Trophoblast cell (in vitro differentiated cells and primary cell): Measurements from ENCODE around the gene CACNA1C.

Experiments
- DNase-seq, 2 donors: peaks; one replicate each; pipeline ENCODE4 v3.0.0-alpha.2; 2016
- H2AFZ ChIP-seq: 2 replicates; pipeline ENCODE4 v1.6.1; 2013; ENCODE audit warnings: low read length, moderate library complexity, mild to moderate bottlenecking; ENCODE audit not compliant: insufficient read depth, poor library complexity
- H2AK5ac ChIP-seq: 2 replicates; pipeline ENCODE4 v1.6.1; 2013; ENCODE audit warnings: mild to moderate bottlenecking, low read length
- H2BK120ac ChIP-seq: 2 replicates; pipeline ENCODE4 v1.6.1; 2013; ENCODE audit warnings: low read length, mild to moderate bottlenecking, moderate library complexity; ENCODE audit not compliant: insufficient read depth, poor library complexity
- H2BK12ac ChIP-seq: 2 replicates; pipeline ENCODE4 v1.6.1; 2013; ENCODE audit warnings: mild to moderate bottlenecking, low read length, moderate library complexity
- H2BK5ac ChIP-seq: 2 replicates; pipeline ENCODE4 v1.6.1; 2013; ENCODE audit warnings: low read length, low read depth, moderate library complexity, mild to moderate bottlenecking; ENCODE audit not compliant: poor library complexity
- H3K14ac ChIP-seq: 2 replicates; pipeline ENCODE4 v1.6.1; 2013; ENCODE audit warnings: mild to moderate bottlenecking, low read length
- H3K18ac ChIP-seq: 2 replicates; pipeline ENCODE4 v1.6.1; 2013; ENCODE audit warnings: mild to moderate bottlenecking, low read length
- H3K23ac ChIP-seq: 2 replicates; pipeline ENCODE4 v1.6.1; 2013; ENCODE audit warnings: low read length
- H3K27ac ChIP-seq: 2 replicates; pipeline ENCODE4 v1.5.1; 2013; ENCODE audit warnings: low read depth, mild to moderate bottlenecking, inconsistent platforms, low read length, moderate library complexity
- H3K27me3 ChIP-seq: 2 replicates; pipeline ENCODE4 v1.6.1; 2013; ENCODE audit warnings: inconsistent platforms, mild to moderate bottlenecking, low read length, moderate library complexity; ENCODE audit not compliant: insufficient read depth
- H3K36me3 ChIP-seq, 2 experiments: 1 replicate in 1 of 2; 2 replicates in 1 of 2; pipeline ENCODE4 v1.6.1; 2013; ENCODE audit warnings: low read length in 2 of 2, mild to moderate bottlenecking in 2 of 2, moderate library complexity in 1 of 2; ENCODE audit not compliant: insufficient read depth in 2 of 2, control insufficient read depth in 1 of 2
- H3K4ac ChIP-seq: 2 replicates; pipeline ENCODE4 v1.6.1; 2013; ENCODE audit warnings: low read depth, mild to moderate bottlenecking, low read length, moderate library complexity
- H3K4me1 ChIP-seq, 2 experiments: 1 replicate in 1 of 2; 2 replicates in 1 of 2; pipeline ENCODE4 v1.6.1; 2013; ENCODE audit warnings: low read length in 2 of 2, mild to moderate bottlenecking in 2 of 2, moderate library complexity in 1 of 2; ENCODE audit not compliant: insufficient read depth in 2 of 2, control insufficient read depth in 1 of 2
- H3K4me2 ChIP-seq: 2 replicates; pipeline ENCODE4 v1.6.1; 2013; ENCODE audit warnings: inconsistent platforms, mild to moderate bottlenecking, low read length, moderate library complexity
- H3K4me3 ChIP-seq: 2 replicates; pipeline ENCODE4 v1.5.1; 2013; ENCODE audit warnings: mild to moderate bottlenecking, low read depth, low read length, inconsistent platforms
- H3K79me1 ChIP-seq: one replicate; pipeline ENCODE4 v1.6.1; 2013; ENCODE audit warnings: low read length
- H3K79me2 ChIP-seq: 2 replicates; pipeline ENCODE4 v1.6.1; 2013; ENCODE audit warnings: low read length, mild to moderate bottlenecking; ENCODE audit not compliant: control insufficient read depth, insufficient read depth, poor library complexity
- H3K9ac ChIP-seq: 2 replicates; pipeline ENCODE4 v1.6.1; 2013; ENCODE audit warnings: mild to moderate bottlenecking, low read length
- H3K9me3 ChIP-seq: 2 replicates; pipeline ENCODE4 v1.6.1; 2013; ENCODE audit warnings: low read depth, mild to moderate bottlenecking, control low read depth, inconsistent platforms, low read length; ENCODE audit not compliant: insufficient read depth
- H4K12ac ChIP-seq: 2 replicates; pipeline ENCODE4 v1.6.1; 2013; ENCODE audit warnings: low read depth, mild to moderate bottlenecking, low read length, moderate library complexity
- H4K8ac ChIP-seq: 2 replicates; pipeline ENCODE4 v1.6.1; 2013; ENCODE audit warnings: low read depth, mild to moderate bottlenecking, low read length, moderate library complexity
- H4K91ac ChIP-seq: one replicate; pipeline ENCODE4 v1.6.1; 2013; ENCODE audit warnings: low read depth, mild to moderate bottlenecking, low read length, moderate library complexity
- WGBS: extraction: QIAGEN DNeasy Blood & Tissue Kit; methylation state at CpG from one replicate; pipeline ENCODE4 v1.1.7; 2013; ENCODE audit warnings: missing lambda C conversion rate; ENCODE audit not compliant: insufficient read length, insufficient coverage; ENCODE audit errors: extremely low coverage; 5-methylcytosine and 5-hydroxymethylcytosine counted together

The CACNA1C gene

DNA sequence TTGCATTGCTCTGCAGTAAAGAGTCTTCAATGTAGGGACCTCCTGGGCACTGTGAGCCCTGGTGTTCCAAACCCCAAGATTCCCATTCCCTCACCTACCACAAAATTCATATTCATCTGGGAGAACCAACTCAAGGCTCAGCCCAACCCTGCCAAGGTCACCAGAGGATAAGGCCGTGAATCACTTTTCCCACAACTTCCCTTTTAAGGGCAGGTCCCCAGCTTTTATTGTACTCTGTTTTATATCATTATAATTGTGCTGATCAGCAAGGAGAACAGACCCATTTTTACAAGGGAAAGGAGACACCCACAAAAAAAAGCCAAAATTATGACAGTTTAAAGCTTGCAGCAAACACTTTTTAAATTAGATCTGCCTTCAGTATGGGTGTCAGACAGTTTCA lies 379.0 kb downstream of the CACNA1C start:
- WGBS, result no CpG with 5 or more reads among the region's 1 CpG
- Histone ChIP-seq H3K27me3 (no peaks in the 10 kb centered on the region), H2BK5ac (no peak overlapping the region), H3K27ac (no peak overlapping the region), H3K14ac (no peak overlapping the region), H2BK12ac (no peak overlapping the region), H3K4me2 (no peak overlapping the region), H3K4me3 (no peak overlapping the region), H2AK5ac (no peak overlapping the region), H3K36me3 (no peaks in the 10 kb centered on the region), H3K9ac (no peak overlapping the region), H3K79me2 (no peaks in the 10 kb centered on the region), H2AFZ (no peak overlapping the region), H3K79me1 (no peaks in the 10 kb centered on the region), H3K4me1 (no peaks in the 10 kb centered on the region), H2BK120ac (no peak overlapping the region), H4K91ac (no peak overlapping the region), H3K18ac (no peak overlapping the region), H4K8ac (no peak overlapping the region), H4K12ac (no peak overlapping the region), H3K4ac (no peak overlapping the region), H3K23ac (no peak overlapping the region), H3K9me3 (peaks cover 2% of the 10 kb centered on the region)
- no peak for DNase-seq

DNA sequence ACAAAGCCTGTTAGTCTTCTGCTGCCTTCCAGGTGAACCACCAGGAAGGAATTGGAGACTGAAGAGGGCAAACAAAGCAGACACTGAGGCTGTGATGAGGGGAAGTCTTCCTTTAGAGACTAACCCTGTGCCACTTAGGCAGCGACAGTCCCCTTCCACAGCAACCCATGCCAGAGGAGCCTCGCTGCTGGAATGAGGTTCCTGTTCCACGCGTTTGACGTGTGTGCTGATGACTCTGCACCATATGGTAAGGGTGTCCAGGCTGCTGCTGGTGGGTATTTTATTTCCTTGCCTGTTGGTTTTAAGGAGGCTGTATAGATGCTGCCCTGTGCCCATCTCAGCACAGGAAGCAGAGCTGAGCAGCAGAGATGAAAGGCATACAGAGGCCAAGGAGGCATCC lies 380.1 kb downstream of the CACNA1C start:
- Histone ChIP-seq H3K14ac (no peak overlapping the region), H2AFZ (no peak overlapping the region), H2AK5ac (no peak overlapping the region), H3K9ac (no peak overlapping the region), H4K91ac (no peak overlapping the region), H3K4me2 (no peak overlapping the region), H2BK5ac (no peak overlapping the region), H3K18ac (no peak overlapping the region), H3K27me3 (no peaks in the 10 kb centered on the region), H3K23ac (no peak overlapping the region), H2BK12ac (no peak overlapping the region), H2BK120ac (no peak overlapping the region), H3K9me3 (peaks cover 3% of the 10 kb centered on the region), H3K4ac (no peak overlapping the region), H4K8ac (no peak overlapping the region), H3K27ac (no peak overlapping the region), H3K79me1 (no peaks in the 10 kb centered on the region), H3K4me1 (no peaks in the 10 kb centered on the region), H4K12ac (no peak overlapping the region), H3K79me2 (no peaks in the 10 kb centered on the region), H3K4me3 (no peak overlapping the region), H3K36me3 (no peaks in the 10 kb centered on the region)
- no CpG with 5 or more reads among the region's 5 CpGs for WGBS
- DNase-seq, result no peak

DNA sequence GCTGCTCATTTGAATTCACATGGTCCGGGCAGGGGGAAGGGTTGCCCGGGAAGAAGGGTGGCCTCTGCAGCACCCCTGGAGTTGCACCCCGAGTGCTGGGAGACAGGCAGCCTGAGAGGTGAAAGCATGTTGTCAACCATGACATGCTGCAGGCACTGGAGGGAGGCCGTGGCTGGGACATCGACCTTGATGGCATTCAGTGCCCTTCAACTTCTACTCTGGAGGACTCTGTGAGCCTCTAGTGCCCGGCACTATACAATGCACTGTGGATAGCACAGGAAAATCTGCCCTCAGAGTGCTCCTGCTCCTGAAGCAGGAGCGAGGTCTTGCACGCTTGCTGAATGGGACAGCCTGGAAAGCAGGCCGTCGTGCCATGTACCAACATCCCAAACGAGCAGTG lies 382.7 kb downstream of the CACNA1C start:
- DNase-seq, result no peak
- no peak overlapping the region for H3K27ac ChIP-seq
- H3K36me3 ChIP-seq, result no peaks in the 10 kb centered on the region
- no peak overlapping the region for H2AK5ac ChIP-seq
- no peak overlapping the region for H2AFZ ChIP-seq
- H2BK5ac ChIP-seq, result no peak overlapping the region
- no peaks in the 10 kb centered on the region for H3K79me1 ChIP-seq
- H4K12ac ChIP-seq, result no peak overlapping the region
- no peak overlapping the region for H3K4ac ChIP-seq
- no peak overlapping the region for H2BK12ac ChIP-seq
- no peak overlapping the region for H3K4me3 ChIP-seq
- H4K91ac ChIP-seq, result no peak overlapping the region
- no peaks in the 10 kb centered on the region for H3K27me3 ChIP-seq
- no peaks in the 10 kb centered on the region for H3K79me2 ChIP-seq
- H3K23ac ChIP-seq, result no peak overlapping the region
- H3K4me1 ChIP-seq, result peaks cover 0 to 6% of the 10 kb centered on the region in 2 experiments
- no peak overlapping the region for H2BK120ac ChIP-seq
- WGBS, result no CpG with 5 or more reads among the region's 11 CpGs
- no peak overlapping the region for H3K4me2 ChIP-seq
- no peak overlapping the region for H3K9ac ChIP-seq
- no peak overlapping the region for H3K14ac ChIP-seq
- no peak overlapping the region for H3K18ac ChIP-seq
- peaks cover 4% of the 10 kb centered on the region for H3K9me3 ChIP-seq
- no peak overlapping the region for H4K8ac ChIP-seq

DNA sequence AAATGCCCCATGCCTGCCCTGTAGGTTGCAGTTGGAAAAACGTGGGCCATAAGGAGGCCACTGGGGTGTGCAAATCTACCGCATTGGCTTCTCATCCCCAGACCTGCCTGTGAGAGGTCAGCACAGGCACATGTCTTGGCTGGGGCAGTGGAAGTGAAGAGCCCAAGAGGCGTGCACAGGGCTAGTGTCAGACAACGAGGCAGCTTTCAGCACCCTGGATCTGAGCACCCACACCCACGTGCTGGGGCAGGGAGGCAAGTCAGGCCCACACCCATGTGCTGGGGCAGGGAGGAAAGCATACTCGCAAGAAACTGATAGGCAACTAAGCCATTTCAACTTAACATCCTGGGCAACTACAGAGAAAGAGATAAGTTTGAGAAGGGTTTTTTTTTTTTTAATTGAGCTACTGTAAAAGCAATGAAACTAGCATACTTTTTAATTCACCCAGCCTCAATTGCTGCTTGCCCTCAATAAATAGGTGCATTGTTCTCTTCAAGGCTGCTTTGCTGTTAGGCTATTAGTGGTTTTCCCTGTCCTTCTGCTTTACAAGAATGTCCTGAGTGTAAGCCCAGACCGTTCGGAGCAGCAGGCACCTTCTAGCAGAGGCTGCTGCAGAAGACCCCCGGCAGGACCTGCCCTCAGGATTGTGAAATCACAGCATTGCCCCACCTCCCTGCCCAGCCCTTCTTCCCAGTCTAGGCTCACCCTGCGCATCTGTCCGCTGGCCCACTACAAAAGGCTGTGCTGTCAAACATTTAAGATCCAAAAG lies 386.7 kb downstream of the CACNA1C start:
- Histone ChIP-seq H3K4ac (no peak overlapping the region), H2BK5ac (no peak overlapping the region), H3K18ac (no peak overlapping the region), H3K4me3 (no peak overlapping the region), H3K79me2 (no peaks in the 10 kb centered on the region), H4K12ac (no peak overlapping the region), H2BK12ac (no peak overlapping the region), H3K27me3 (no peaks in the 10 kb centered on the region), H3K23ac (no peak overlapping the region), H3K9ac (no peak overlapping the region), H2BK120ac (no peak overlapping the region), H3K4me1 (peaks cover 0 to 6% of the 10 kb centered on the region in 2 experiments), H3K4me2 (no peak overlapping the region), H3K27ac (no peak overlapping the region), H4K8ac (no peak overlapping the region), H3K9me3 (peaks cover 4% of the 10 kb centered on the region), H3K36me3 (no peaks in the 10 kb centered on the region), H4K91ac (no peak overlapping the region), H3K79me1 (no peaks in the 10 kb centered on the region), H2AK5ac (no peak overlapping the region), H3K14ac (no peak overlapping the region), H2AFZ (no peak overlapping the region)
- no CpG with 5 or more reads among the region's 11 CpGs for WGBS
- no peak for DNase-seq
